BLaER1 (cell line): ENCODE results near the gene RNF208.
A peak's percentile ranks its signal among the peaks of the same experiment; 100 is the strongest.

Experiments
- H3K27ac ChIP-seq: shearing (Covaris generic); formaldehyde crosslinking; 2 replicates; pipeline ENCODE4 v1.8.1; 2022
- H3K27me3 ChIP-seq: shearing (Covaris generic); formaldehyde crosslinking; 2 replicates; pipeline ENCODE4 v1.8.1; 2022
- H3K36me3 ChIP-seq: shearing (Covaris generic); formaldehyde crosslinking; 2 replicates; pipeline ENCODE4 v1.8.1; 2022
- H3K4me1 ChIP-seq: shearing (Covaris generic); formaldehyde crosslinking; 2 replicates; pipeline ENCODE4 v1.8.1; 2022
- H3K4me2 ChIP-seq: shearing (Covaris generic); formaldehyde crosslinking; 2 replicates; pipeline ENCODE4 v1.8.1; 2022
- H3K4me3 ChIP-seq: shearing (Covaris generic); formaldehyde crosslinking; 2 replicates; pipeline ENCODE4 v1.8.1; 2022
- H3K9ac ChIP-seq: shearing (Covaris generic); formaldehyde crosslinking; 2 replicates; pipeline ENCODE4 v1.8.1; 2022
- H3K9me3 ChIP-seq: shearing (Covaris generic); formaldehyde crosslinking; 2 replicates; pipeline ENCODE4 v1.8.1; 2022
- H4K20me1 ChIP-seq: shearing (Covaris generic); formaldehyde crosslinking; 2 replicates; pipeline ENCODE4 v1.8.1; 2022
- Cebpa-rat ChIP-seq: shearing (Covaris generic); IDR thresholded peaks from 2 replicates; pipeline ENCODE4 v1.8.1; 2022

RNF208 gene, protein sequence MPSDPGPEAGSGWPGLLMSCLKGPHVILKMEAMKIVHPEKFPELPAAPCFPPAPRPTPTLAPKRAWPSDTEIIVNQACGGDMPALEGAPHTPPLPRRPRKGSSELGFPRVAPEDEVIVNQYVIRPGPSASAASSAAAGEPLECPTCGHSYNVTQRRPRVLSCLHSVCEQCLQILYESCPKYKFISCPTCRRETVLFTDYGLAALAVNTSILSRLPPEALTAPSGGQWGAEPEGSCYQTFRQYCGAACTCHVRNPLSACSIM

DNA sequence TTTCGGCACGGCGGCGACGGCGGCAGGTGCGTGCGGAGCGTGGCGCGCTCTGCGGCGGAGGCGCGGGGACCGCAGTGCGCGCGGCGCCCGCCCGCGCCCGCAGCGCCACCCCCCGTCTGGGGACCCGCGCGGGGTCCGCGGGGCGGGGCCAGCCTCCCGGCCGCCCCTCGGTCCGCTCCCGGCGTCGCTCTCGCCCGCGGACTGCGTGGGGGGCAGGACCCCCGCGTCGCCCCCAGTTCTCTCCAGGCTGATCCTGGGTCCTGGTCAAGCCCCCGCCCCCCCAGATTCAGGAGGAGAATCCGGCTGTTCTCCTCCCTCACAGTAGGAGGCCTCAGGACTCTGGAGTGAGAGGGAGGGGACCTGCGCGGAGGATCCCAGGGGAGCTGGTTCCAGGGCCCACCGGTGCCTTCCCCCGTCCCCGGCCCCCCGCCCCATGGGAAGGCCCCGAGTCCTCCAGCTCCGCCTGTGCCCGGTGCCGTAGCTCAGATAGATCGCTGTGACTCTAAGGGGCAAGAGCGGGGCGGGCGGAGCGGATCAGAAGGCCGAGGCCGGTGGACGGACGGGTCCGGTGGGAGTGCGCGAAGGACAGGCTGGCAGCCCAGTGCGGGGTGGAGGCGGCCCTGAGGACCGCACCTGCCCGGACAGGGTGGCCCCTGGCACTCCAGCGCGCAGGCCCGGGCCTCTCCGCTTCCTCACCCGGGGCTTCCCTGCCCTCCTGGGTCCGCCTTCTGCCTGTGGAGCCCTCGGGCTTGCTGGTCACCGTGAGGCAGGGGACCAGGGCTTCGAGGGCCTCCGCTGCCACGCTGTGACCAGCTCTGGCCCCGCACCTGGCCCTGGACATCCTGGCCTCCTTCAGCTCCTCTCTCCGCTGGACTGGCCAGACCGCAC is at the start of gene RNF208:
TSS of gene RNF208 (minus strand) at position 51 of the 888 bp plus-strand sequence. CDS start 1,028 bp downstream, outside the sequence.
- H3K9me3 ChIP-seq: no peaks in the 10 kb centered on the region
- H3K4me3 ChIP-seq: peak within 1 kb of the TSS; percentile 84
- peaks cover 48% of the 10 kb centered on the region for H3K4me1 ChIP-seq
- H3K4me2 ChIP-seq: peak within 1 kb of the TSS; percentile 100
- no peaks in the 10 kb centered on the region for H3K27me3 ChIP-seq
- H4K20me1 ChIP-seq: peaks cover 8% of the 10 kb centered on the region; the same call in 1 of the 2 replicates
- H3K9ac ChIP-seq: peak within 1 kb of the TSS; percentile 83
- H3K36me3 ChIP-seq: peaks cover 28% of the 10 kb centered on the region
- TF ChIP-seq Cebpa-rat: no peak
- peak within 1 kb of the TSS; percentile 85 for H3K27ac ChIP-seq

DNA sequence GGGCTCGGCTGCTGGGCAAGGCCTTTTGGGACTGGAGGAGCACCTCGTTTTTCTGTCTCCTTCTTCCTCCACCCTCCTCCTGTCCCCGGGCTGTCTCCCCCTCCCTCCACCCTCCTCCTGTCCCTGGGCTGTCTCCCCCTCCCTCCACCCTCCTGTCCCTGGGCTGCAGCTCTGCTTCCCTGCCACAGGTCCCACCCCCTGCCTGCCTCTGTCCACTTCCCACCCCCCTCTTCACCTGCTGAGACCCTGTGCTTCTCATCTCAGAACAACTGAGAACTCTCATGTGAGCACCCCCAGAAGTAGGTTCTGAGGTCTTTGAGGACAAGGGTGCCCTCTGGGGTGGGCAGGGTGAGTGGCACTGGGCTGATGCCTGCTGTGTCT is 49.6 kb upstream of the RNF208 start:
- peaks cover 17% of the 10 kb centered on the region; the same call in 1 of the 2 replicates for H4K20me1 ChIP-seq
- peak overlapping the region; percentile 77 for H3K27ac ChIP-seq
- no peaks in the 10 kb centered on the region for H3K27me3 ChIP-seq
- peak overlapping the region; percentile 36; the same call in 1 of the 2 replicates for H3K4me3 ChIP-seq
- no peaks in the 10 kb centered on the region for H3K9me3 ChIP-seq
- H3K36me3 ChIP-seq: peaks cover 50% of the 10 kb centered on the region
- peak overlapping the region; percentile 59 for H3K9ac ChIP-seq
- peak overlapping the region; percentile 92 for H3K4me2 ChIP-seq
- H3K4me1 ChIP-seq: peaks cover 97% of the 10 kb centered on the region
- no peak for TF ChIP-seq Cebpa-rat

DNA sequence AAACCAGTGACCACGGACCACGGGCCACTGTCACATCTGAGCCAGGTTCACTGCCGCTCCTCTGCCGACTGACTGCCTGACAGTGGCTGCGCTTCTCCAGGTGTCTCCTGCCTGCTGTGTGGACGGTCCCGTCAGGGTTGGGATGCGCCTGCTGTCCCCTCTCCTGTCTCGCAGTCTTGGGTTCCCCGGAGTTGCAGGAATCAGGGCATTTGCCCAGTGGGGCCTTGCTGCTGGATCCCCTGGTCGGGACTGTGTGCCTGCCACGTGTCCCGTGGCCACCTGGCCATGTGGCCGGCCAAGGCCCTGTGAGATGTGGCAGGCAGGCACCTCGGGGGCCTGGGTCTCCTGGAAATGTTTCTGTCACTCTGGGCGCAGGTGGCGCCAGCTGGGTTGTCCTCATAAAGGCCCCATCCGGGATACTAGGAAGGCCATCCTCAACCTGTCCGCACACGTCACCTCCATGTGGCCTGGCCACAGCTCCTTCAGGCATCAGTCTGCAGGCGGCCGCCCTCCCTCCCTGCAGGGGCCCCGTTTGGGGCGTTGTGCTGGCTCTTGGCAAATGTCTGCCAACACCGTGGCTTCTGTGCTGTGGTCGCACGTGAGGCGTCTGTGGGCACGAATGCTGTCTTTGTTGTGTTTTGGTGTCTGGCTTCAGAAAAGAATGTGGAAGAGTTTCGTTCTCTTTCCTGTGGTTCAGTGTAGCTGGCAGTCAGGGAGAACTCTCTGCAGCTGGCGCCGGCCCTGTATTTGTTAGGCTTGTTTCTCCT is 49.1 kb upstream of the RNF208 start:
- H4K20me1 ChIP-seq: peaks cover 17% of the 10 kb centered on the region; the same call in 1 of the 2 replicates
- H3K4me1 ChIP-seq: peaks cover 92% of the 10 kb centered on the region
- H3K36me3 ChIP-seq: peaks cover 56% of the 10 kb centered on the region
- peak overlapping the region; percentile 59 for H3K9ac ChIP-seq
- no peaks in the 10 kb centered on the region for H3K27me3 ChIP-seq
- H3K27ac ChIP-seq: peak overlapping the region; percentile 77
- no peak for TF ChIP-seq Cebpa-rat
- H3K4me2 ChIP-seq: peak overlapping the region; percentile 92
- H3K9me3 ChIP-seq: no peaks in the 10 kb centered on the region
- H3K4me3 ChIP-seq: no peak overlapping the region

DNA sequence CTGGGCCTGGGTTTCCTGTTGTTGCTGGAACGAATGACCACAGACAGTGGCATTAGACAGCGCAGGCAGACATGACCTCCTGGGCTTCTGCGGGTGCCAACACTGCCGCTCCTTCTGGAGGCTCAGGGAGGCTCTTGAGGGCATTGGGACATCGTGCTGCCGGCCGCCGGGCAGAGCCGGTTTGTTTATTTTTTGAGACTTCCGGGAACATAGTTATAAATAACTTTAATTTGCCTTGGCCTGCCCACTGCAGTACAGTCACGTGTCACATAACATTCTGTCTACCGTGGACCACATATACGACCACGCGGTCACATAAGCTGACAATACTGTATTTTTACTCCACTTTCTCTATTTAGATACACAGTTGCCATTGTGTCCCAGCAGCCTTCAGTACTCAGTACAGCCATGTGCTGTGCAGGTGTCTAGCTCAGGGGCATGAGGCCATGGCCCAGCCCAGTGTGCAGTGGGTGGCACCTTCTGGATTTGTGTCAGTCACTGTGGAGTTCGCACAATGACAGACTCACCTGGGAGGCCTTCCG is 47.3 kb upstream of the RNF208 start:
- peak overlapping the region; percentile 54; the same call in 1 of the 2 replicates for H3K9ac ChIP-seq
- peaks cover 17% of the 10 kb centered on the region; the same call in 1 of the 2 replicates for H4K20me1 ChIP-seq
- H3K4me2 ChIP-seq: peak overlapping the region; percentile 92
- no peaks in the 10 kb centered on the region for H3K27me3 ChIP-seq
- no peaks in the 10 kb centered on the region for H3K9me3 ChIP-seq
- peaks cover 73% of the 10 kb centered on the region for H3K4me1 ChIP-seq
- peaks cover 73% of the 10 kb centered on the region for H3K36me3 ChIP-seq
- no peak for TF ChIP-seq Cebpa-rat
- peak overlapping the region; percentile 4; the same call in 1 of the 2 replicates for H3K4me3 ChIP-seq
- H3K27ac ChIP-seq: peak overlapping the region; percentile 47; the same call in 1 of the 2 replicates

DNA sequence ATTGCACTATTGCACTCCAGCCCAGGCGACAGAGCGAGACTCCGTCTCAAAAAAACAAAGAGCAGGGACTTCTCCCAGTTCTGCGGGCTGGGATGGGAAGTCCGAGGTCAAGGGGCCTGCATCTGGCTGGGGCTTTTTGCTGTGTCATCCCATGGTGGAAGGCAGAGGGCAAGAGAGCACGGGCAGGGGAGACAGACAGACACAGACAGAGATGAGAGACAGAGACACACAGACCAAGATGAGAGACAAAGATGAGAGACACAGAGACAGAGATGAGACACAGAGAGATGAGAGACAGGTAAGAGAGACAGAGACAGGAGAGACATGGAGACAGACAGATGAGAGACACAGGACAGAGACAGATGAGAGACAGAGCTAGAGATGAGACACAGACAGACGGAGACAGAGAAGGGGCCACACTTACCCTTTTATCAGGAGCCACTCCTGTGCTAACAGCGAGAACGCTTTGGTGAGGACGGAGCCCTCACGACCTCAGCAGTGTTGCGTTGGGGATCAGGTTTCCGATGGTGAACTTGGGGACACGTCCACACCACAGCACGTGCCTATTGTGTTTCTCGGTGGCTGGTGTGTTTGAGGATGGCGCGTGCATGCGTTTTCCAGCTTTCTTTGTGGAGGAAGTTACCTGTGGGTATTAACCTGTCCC is 46.6 kb upstream of the RNF208 start:
- Histone ChIP-seq H3K27ac (peak overlapping the region; percentile 47), H3K9ac (peak overlapping the region; percentile 54; the same call in 1 of the 2 replicates), H3K9me3 (no peaks in the 10 kb centered on the region), H3K4me1 (peaks cover 67% of the 10 kb centered on the region), H4K20me1 (peaks cover 17% of the 10 kb centered on the region; the same call in 1 of the 2 replicates), H3K4me3 (peak overlapping the region; percentile 4; the same call in 1 of the 2 replicates), H3K36me3 (peaks cover 79% of the 10 kb centered on the region), H3K4me2 (peak overlapping the region; percentile 92), H3K27me3 (no peaks in the 10 kb centered on the region)
- TF ChIP-seq Cebpa-rat: no peak

DNA sequence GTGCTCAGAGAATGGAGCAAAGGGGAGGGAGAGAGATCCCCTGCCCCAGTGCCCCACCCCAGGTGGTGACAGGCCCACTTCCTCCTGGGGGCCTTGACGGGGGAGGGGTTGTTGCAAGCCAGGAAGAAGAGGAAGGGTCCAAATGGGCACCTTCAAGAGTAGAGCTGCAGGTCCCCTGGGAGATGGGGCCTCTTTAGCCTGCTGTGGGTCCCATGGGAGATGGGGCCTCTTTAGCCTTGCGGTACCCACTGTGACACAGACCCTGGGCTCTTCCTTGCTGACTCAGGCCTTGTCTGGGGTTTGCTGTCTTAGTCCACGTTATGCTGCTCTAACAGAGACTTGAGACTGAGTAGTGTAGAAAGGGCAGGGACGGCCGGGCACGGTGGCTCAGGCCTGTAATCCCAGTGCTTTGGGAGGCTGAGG is 45.9 kb upstream of the RNF208 start:
- peaks cover 78% of the 10 kb centered on the region for H3K36me3 ChIP-seq
- no peak for TF ChIP-seq Cebpa-rat
- H3K27me3 ChIP-seq: no peaks in the 10 kb centered on the region
- H3K9ac ChIP-seq: 0 out of 2 replicates have a peak overlapping the region, but pooled peaks have one; percentile 1
- peak overlapping the region; percentile 92 for H3K4me2 ChIP-seq
- peaks cover 18% of the 10 kb centered on the region; the same call in 1 of the 2 replicates for H4K20me1 ChIP-seq
- H3K27ac ChIP-seq: peak overlapping the region; percentile 47
- no peaks in the 10 kb centered on the region for H3K9me3 ChIP-seq
- H3K4me1 ChIP-seq: peaks cover 60% of the 10 kb centered on the region
- no peak overlapping the region for H3K4me3 ChIP-seq

DNA sequence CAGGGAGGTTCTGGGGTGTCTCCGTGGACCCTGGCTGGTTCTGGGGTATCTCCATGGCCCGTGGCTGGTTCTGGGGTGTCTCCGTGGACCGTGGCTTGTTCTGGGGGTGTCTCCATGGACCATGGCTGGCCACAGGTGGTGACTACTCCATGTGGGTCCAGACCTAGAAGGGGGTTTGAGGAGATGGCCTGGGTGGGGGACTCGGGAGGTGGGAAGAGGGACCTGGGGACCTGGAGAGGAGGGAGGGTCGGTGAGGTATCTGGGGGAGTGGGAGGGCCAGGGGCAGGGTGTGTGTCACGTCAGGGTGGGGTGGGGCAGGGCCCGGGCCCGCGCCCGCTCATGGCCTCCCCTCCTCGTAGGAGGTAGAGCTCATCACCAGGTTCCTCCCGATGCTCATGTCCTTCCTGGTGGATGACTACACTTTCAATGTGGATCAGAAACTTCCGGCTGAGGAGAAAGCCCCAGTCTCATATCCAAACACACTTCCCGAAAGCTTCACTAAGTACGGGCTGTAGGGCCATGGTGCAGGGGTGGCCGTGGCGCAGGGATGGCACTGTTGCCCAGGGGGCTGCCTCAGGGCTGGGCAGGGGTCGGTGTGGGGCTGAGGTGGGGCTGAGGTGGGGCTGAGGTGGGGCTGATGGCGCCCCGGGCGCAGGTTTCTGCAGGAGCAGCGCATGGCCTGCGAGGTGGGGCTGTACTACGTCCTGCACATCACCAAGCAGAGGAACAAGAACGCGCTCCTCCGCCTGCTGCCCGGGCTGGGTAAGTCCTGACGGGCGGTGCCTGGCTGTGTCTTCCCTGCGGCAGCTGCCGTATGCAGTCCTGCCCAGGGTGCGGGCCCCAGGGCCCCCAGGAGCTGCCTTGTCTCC is 44.8 kb upstream of the RNF208 start:
- Histone ChIP-seq H3K27me3 (no peaks in the 10 kb centered on the region), H3K27ac (no peak overlapping the region), H3K4me1 (peaks cover 49% of the 10 kb centered on the region), H3K9ac (no peak overlapping the region), H3K4me3 (no peak overlapping the region), H4K20me1 (peaks cover 14% of the 10 kb centered on the region; the same call in 1 of the 2 replicates), H3K4me2 (peak overlapping the region; percentile 92; the same call in 1 of the 2 replicates), H3K9me3 (no peaks in the 10 kb centered on the region), H3K36me3 (peaks cover 78% of the 10 kb centered on the region)
- no peak for TF ChIP-seq Cebpa-rat

DNA sequence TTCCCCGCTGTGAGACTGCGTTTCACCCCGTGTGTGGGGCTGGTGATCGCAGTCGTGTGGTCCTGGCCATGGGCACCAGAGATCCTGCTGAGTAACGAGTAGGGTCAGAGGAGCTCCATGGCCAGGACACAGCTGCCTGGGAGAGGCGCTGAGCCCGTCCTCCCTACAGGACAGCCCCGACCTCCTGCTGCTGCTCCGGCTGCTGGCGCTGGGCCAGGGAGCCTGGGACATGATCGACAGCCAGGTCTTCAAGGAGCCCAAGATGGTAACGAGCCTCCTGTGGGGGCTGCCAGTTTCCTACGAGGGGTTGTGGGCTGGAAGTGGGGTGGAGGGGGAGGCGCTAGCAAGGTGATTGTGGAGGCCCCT is 44.1 kb upstream of the RNF208 start:
- peaks cover 43% of the 10 kb centered on the region for H3K4me1 ChIP-seq
- no peaks in the 10 kb centered on the region for H3K27me3 ChIP-seq
- peaks cover 85% of the 10 kb centered on the region for H3K36me3 ChIP-seq
- no peak overlapping the region for H3K27ac ChIP-seq
- TF ChIP-seq Cebpa-rat: no peak
- peaks cover 13% of the 10 kb centered on the region; the same call in 1 of the 2 replicates for H4K20me1 ChIP-seq
- H3K4me3 ChIP-seq: no peak overlapping the region
- H3K9me3 ChIP-seq: no peaks in the 10 kb centered on the region
- no peak overlapping the region for H3K4me2 ChIP-seq
- no peak overlapping the region for H3K9ac ChIP-seq
